MM.1S (cell line): Measurements from ENCODE around the gene FLYWCH2.

Experiments used
- DNase-seq: peaks from one replicate; pipeline ENCODE4 v3.0.0-alpha.2; 2015
- H2AFZ ChIP-seq: fragments of 300-600 bp; sonication (generic); 2 replicates; pipeline ENCODE4 v1.6.0; 2016; ENCODE audit warnings: antibody characterized with exemption, low read length
- H3F3A ChIP-seq: fragments of 300-600 bp; sonication (generic); 2 replicates; pipeline ENCODE4 v1.6.1; 2016; ENCODE audit warnings: mild to moderate bottlenecking, antibody characterized with exemption, low read length, moderate library complexity, mixed read lengths; ENCODE audit not compliant: insufficient read depth
- H3K27ac ChIP-seq: fragments of 300-600 bp; sonication (generic); 2 replicates; pipeline ENCODE4 v1.5.1; 2016; ENCODE audit warnings: mild to moderate bottlenecking, low read length
- H3K27me3 ChIP-seq: fragments of 300-600 bp; sonication (generic); replicated peaks from 2 replicates; pipeline ENCODE4 v1.6.0; 2016; ENCODE audit warnings: low read length; ENCODE audit not compliant: insufficient read depth
- H3K36me3 ChIP-seq: fragments of 300-600 bp; sonication (generic); replicated peaks from 2 replicates; pipeline ENCODE4 v1.6.1; 2016; ENCODE audit warnings: mild to moderate bottlenecking, low read length, mixed read lengths; ENCODE audit not compliant: insufficient read depth
- H3K4me1 ChIP-seq: fragments of 300-600 bp; sonication (generic); 2 replicates; pipeline ENCODE4 v1.6.1; 2016; ENCODE audit warnings: low read length, mixed read lengths
- H3K4me2 ChIP-seq: fragments of 300-600 bp; sonication (generic); 2 replicates; pipeline ENCODE4 v1.6.0; 2016; ENCODE audit warnings: low read depth, low read length
- H3K4me3 ChIP-seq: fragments of 300-600 bp; sonication (generic); 2 replicates; pipeline ENCODE4 v1.5.1; 2016; ENCODE audit warnings: low read length, mixed read lengths
- H3K79me2 ChIP-seq: fragments of 300-600 bp; sonication (generic); 2 replicates; pipeline ENCODE4 v1.6.1; 2016; ENCODE audit warnings: mixed run types, low read length, mixed read lengths
- H3K9ac ChIP-seq: fragments of 300-600 bp; sonication (generic); 2 replicates; pipeline ENCODE4 v1.6.1; 2016; ENCODE audit warnings: low read length, mixed read lengths
- H3K9me2 ChIP-seq: fragments of 300-600 bp; sonication (generic); replicated peaks from 2 replicates; pipeline ENCODE4 v1.6.1; 2016; ENCODE audit warnings: mild to moderate bottlenecking, low read length, mixed read lengths; ENCODE audit not compliant: insufficient read depth
- H3K9me3 ChIP-seq: fragments of 300-600 bp; sonication (generic); replicated peaks from 2 replicates; pipeline ENCODE4 v1.6.1; 2016; ENCODE audit warnings: mild to moderate bottlenecking, low read length, mixed read lengths; ENCODE audit not compliant: insufficient read depth
- H4K20me1 ChIP-seq: fragments of 300-600 bp; sonication (generic); 2 replicates; pipeline ENCODE4 v1.6.1; 2016; ENCODE audit warnings: mild to moderate bottlenecking, low read length, moderate library complexity, mixed read lengths; ENCODE audit not compliant: insufficient read depth
- EZH2 ChIP-seq: fragments of 300-600 bp; sonication (generic); optimal IDR thresholded peaks from 2 replicates; pipeline ENCODE3; 2017; ENCODE audit warnings: low read depth, mild to moderate bottlenecking, antibody characterized with exemption, low read length, mixed read lengths
- EZH2phosphoT487 ChIP-seq: fragments of 300-600 bp; sonication (generic); IDR thresholded peaks from 2 replicates; pipeline ENCODE4 v1.6.1; 2018; ENCODE audit warnings: antibody characterized with exemption, low read length
- TF ChIP-seq, protein P1 (sequence below): fragments of 300-600 bp; sonication (generic); IDR thresholded peaks from 2 replicates; pipeline ENCODE4 v1.5.1; 2016; ENCODE audit warnings: antibody characterized with exemption, low read length, mixed read lengths

FLYWCH2 gene

GRCh38 chr16:2865651-2866050, 17.4 kb upstream of the FLYWCH2 start:
- Histone ChIP-seq H3K27ac (no peak overlapping the region), H3K36me3 (no peaks in the 10 kb centered on the region), H3K9me2 (no peaks in the 10 kb centered on the region), H3K4me3 (no peak overlapping the region), H3K4me2 (no peak overlapping the region), H3K79me2 (no peaks in the 10 kb centered on the region), H4K20me1 (no peaks in the 10 kb centered on the region), H3K4me1 (no peaks in the 10 kb centered on the region), H3K9me3 (no peaks in the 10 kb centered on the region), H3K9ac (no peak overlapping the region), H2AFZ (no peak overlapping the region), H3F3A (0 out of 2 replicates have a peak, but pooled peaks cover 2% of the 10 kb centered on the region), H3K27me3 (peaks cover 62% of the 10 kb centered on the region)
- TF ChIP-seq EZH2phosphoT487 (no peak), EZH2 (no peak)
- TF ChIP-seq, protein P1, sequence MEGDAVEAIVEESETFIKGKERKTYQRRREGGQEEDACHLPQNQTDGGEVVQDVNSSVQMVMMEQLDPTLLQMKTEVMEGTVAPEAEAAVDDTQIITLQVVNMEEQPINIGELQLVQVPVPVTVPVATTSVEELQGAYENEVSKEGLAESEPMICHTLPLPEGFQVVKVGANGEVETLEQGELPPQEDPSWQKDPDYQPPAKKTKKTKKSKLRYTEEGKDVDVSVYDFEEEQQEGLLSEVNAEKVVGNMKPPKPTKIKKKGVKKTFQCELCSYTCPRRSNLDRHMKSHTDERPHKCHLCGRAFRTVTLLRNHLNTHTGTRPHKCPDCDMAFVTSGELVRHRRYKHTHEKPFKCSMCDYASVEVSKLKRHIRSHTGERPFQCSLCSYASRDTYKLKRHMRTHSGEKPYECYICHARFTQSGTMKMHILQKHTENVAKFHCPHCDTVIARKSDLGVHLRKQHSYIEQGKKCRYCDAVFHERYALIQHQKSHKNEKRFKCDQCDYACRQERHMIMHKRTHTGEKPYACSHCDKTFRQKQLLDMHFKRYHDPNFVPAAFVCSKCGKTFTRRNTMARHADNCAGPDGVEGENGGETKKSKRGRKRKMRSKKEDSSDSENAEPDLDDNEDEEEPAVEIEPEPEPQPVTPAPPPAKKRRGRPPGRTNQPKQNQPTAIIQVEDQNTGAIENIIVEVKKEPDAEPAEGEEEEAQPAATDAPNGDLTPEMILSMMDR, result no peak
- no peak for DNase-seq

- no peaks in the 10 kb centered on the region for H3K79me2 ChIP-seq
- TF ChIP-seq, protein P1, result no peak
- no peaks in the 10 kb centered on the region for H3K9me2 ChIP-seq
- H3F3A ChIP-seq, result 0 out of 2 replicates have a peak, but pooled peaks cover 2% of the 10 kb centered on the region
- H3K9ac ChIP-seq, result no peak overlapping the region
- no peak overlapping the region for H3K4me2 ChIP-seq
- no peak overlapping the region for H3K27ac ChIP-seq
- no peaks in the 10 kb centered on the region for H4K20me1 ChIP-seq
- H3K9me3 ChIP-seq, result no peaks in the 10 kb centered on the region
- no peak overlapping the region for H2AFZ ChIP-seq
- no peak for DNase-seq
- no peak overlapping the region for H3K4me3 ChIP-seq
- H3K36me3 ChIP-seq, result no peaks in the 10 kb centered on the region
- H3K27me3 ChIP-seq, result peaks cover 59% of the 10 kb centered on the region
- no peaks in the 10 kb centered on the region for H3K4me1 ChIP-seq
Observed at GRCh38 chr16:2866431-2866830, 16.6 kb upstream of the FLYWCH2 start.

DNA sequence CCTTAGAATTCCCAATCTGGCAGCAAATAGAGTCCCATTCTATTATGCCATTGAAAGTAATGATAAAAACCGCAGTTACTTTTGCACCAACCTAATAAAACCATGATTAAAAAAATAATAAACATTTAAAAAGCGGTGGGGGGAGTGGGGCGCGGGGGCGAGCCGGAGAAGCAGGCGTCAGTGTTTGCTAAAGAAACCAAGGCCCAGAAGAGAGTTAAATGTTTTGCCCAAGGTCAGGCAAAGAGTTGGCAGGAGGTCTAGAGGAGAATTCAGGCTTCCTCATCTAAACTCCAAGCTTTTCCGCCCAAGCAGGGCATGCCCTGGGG, 15.4 kb upstream of the FLYWCH2 start:
- peak overlapping the region; percentile 77 for H3K4me3 ChIP-seq
- H3K36me3 ChIP-seq, result no peaks in the 10 kb centered on the region
- H3K79me2 ChIP-seq, result no peaks in the 10 kb centered on the region
- H3K27me3 ChIP-seq, result peaks cover 58% of the 10 kb centered on the region
- peak overlapping the region; percentile 97 for H2AFZ ChIP-seq
- H3K27ac ChIP-seq, result peak overlapping the region; percentile 56; the same call in 1 of the 2 replicates
- 0 out of 2 replicates have a peak, but pooled peaks cover 2% of the 10 kb centered on the region for H3F3A ChIP-seq
- peak overlapping the region; percentile 78; the same call in 1 of the 2 replicates for H3K9ac ChIP-seq
- no peaks in the 10 kb centered on the region for H4K20me1 ChIP-seq
- no peaks in the 10 kb centered on the region for H3K9me3 ChIP-seq
- H3K4me2 ChIP-seq, result peak overlapping the region; percentile 97
- TF ChIP-seq EZH2phosphoT487 (no peak), EZH2 (no peak)
- TF ChIP-seq, protein P1, result no peak
- H3K4me1 ChIP-seq, result no peaks in the 10 kb centered on the region
- H3K9me2 ChIP-seq, result no peaks in the 10 kb centered on the region
- no peak for DNase-seq
